Adrenal gland (tissue), 19 donors: Measurements from ENCODE around the gene MMAB. TPM values are rescaled to one million over a fixed set of nuclear protein-coding genes. Genes with fewer than 3 reads are reported as not detected.

Experiments used
- DNase-seq, 7 donors: peaks; one replicate each; pipeline ENCODE4 v3.0.0-alpha.2; 2019 to 2020
- H3K27ac ChIP-seq, 5 donors: fragments of 200-600 bp; sonication (generic) in 4 of 5; 1 replicate in 3 of 5; 2 replicates in 2 of 5; pipeline versions ENCODE4 v1.5.1 to v1.8.0; 2016 to 2020; ENCODE audit warnings: mild to moderate bottlenecking in 1 of 5
- H3K27me3 ChIP-seq: fragments of 200-600 bp; 2 replicates; pipeline ENCODE4 v1.8.0; 2021
- H3K36me3 ChIP-seq, 2 donors: fragments of 200-600 bp; replicated peaks in 1 of 2; 1 replicate in 1 of 2; 2 replicates in 1 of 2; pipeline versions ENCODE4 v1.5.1 to v1.8.0; 2018 to 2022
- H3K4me1 ChIP-seq, 2 donors: fragments of 200-600 bp; replicated peaks in 1 of 2; 1 replicate in 1 of 2; 2 replicates in 1 of 2; pipeline versions ENCODE4 v1.5.1 to v1.8.0; 2018 to 2021
- H3K4me3 ChIP-seq, 4 donors: fragments of 200-600 bp; sonication (generic) in 3 of 4; one replicate each; pipeline ENCODE4 v1.5.1; 2016 to 2018
- H3K9me3 ChIP-seq, 3 donors: fragments of 200-600 bp; sonication (generic) in 1 of 3; replicated peaks in 1 of 3; 1 replicate in 2 of 3; 2 replicates in 1 of 3; pipeline versions ENCODE4 v1.5.1 to v1.8.0; 2016 to 2021
- CTCF ChIP-seq, 6 experiments: fragments of 450-650 bp in 4 of 6; fragments of 200-600 bp in 2 of 6; sonication (generic) in 1 of 6; IDR thresholded peaks; 1 replicate in 5 of 6; 2 replicates in 1 of 6; pipeline versions ENCODE4 v1.5.1 to v1.8.0; 2016 to 2021; ENCODE audit warnings: antibody characterized with exemption in 6 of 6, mild to moderate bottlenecking in 2 of 6, moderate library complexity in 1 of 6
- POLR2A ChIP-seq, 2 donors: fragments of 450-650 bp; IDR thresholded peaks; one replicate each; pipeline ENCODE4 v1.6.1; 2017; ENCODE audit warnings: antibody characterized with exemption in 2 of 2, mild to moderate bottlenecking in 2 of 2, moderate library complexity in 1 of 2
- WGBS, 4 donors: extraction: QIAGEN DNeasy Blood & Tissue Kit in 2 of 4; methylation state at CpG; one replicate each; pipeline versions ENCODE4 v1.1.5 to v1.1.7; 2013 to 2017; 5-methylcytosine and 5-hydroxymethylcytosine counted together
- intact Hi-C, 2 donors: fragments of 100-400 bp; cut with DNase I; formaldehyde crosslinking; loops; one replicate each; pipeline versions ENCODE4 v1.14.1 to v1.15.0; 2022 to 2023
- long read RNA-seq, 10 donors: library from polyadenylated mRNA in 3 of 10; unstranded in 2 of 10; stranded (forward) in 1 of 10; transcript quantifications; one replicate each; pipeline ENCODE4 v2.0.0 and lab custom pipeline, GENCODE V29; 2021 to 2026
- polyA plus RNA-seq, 3 donors: library from polyadenylated mRNA; stranded (reverse); fragments of 200-250 nt in 2 of 3; fragments of 350-450 nt in 1 of 3; fragmentation: Illumina TruSeq in 1 of 3; extraction: RNeasy Lipid Tissue Mini Kit (QIAGEN cat#74804) in 1 of 3; gene quantifications; one replicate each; pipeline ENCODE4 v1.2.3, GENCODE V29; 2013 to 2014
- total RNA-seq, 9 donors: library from RNA; depleted of rRNA in 4 of 9; stranded (reverse); fragments of >200 nt in 4 of 9; fragments of 120-200 nt in 1 of 9; fragmentation: NEBNext Ultra II Directional in 1 of 9; extraction: Animal tissue kit (Norgen Biotek cat#: 25700) in 1 of 9; gene quantifications; one replicate each; pipeline versions ENCODE4 v1.1.0 to v1.2.4, GENCODE V29; 2013 to 2023
- donor health status: healthy with polysubstance abuse.
- donor health status: Bipolar disorder and iron deficiency.
- donor health status: DM: yes; HTN: yes; CAD: no.
- donor health status: DM: no; HTN: no; CAD: no.
- donor health status: DM: no; HTN: no; CAD: no.
- donor health status: DM: yes; HTN: yes; CAD: no.

The MMAB gene
- total RNA-seq (100 to 1,000 TPM in 4 of 9 donors, 10 to 100 TPM in 5; 74.2 to 238 (median 96.0) TPM), polyA plus RNA-seq (100 to 1,000 TPM in 1 of 3 donors, 10 to 100 TPM in 2; 52.3 to 119 (median 84.0) TPM)
- long read RNA-seq, donor 1, full-length matches to known transcripts = 81 of 86 reads
- long read RNA-seq, donor 1, partial matches to known transcripts = 5 of 86 reads
- long read RNA-seq, donor 1, other reads (novel, unspliced or antisense) = 0 of 86 reads
- long read RNA-seq, donor 2, full-length matches to known transcripts = 35 of 197 reads
- long read RNA-seq, donor 2, partial matches to known transcripts = 127 of 197 reads
- long read RNA-seq, donor 2, other reads (novel, unspliced or antisense) = 35 of 197 reads
- long read RNA-seq, donor 3, full-length matches to known transcripts = 43 of 43 reads
- long read RNA-seq, donor 3, partial matches to known transcripts = 0 of 43 reads
- long read RNA-seq, donor 3, other reads (novel, unspliced or antisense) = 0 of 43 reads
- long read RNA-seq, donor 4, full-length matches to known transcripts = 40 of 46 reads
- long read RNA-seq, donor 4, partial matches to known transcripts = 1 of 46 reads
- long read RNA-seq, donor 4, other reads (novel, unspliced or antisense) = 5 of 46 reads
- long read RNA-seq, donor 5, full-length matches to known transcripts = 82 of 101 reads
- long read RNA-seq, donor 5, partial matches to known transcripts = 4 of 101 reads
- long read RNA-seq, donor 5, other reads (novel, unspliced or antisense) = 15 of 101 reads
- long read RNA-seq, donor 6, full-length matches to known transcripts = 31 of 42 reads
- long read RNA-seq, donor 6, partial matches to known transcripts = 6 of 42 reads
- long read RNA-seq, donor 6, other reads (novel, unspliced or antisense) = 5 of 42 reads
- long read RNA-seq, donor 7, full-length matches to known transcripts = 38 of 147 reads
- long read RNA-seq, donor 7, partial matches to known transcripts = 97 of 147 reads
- long read RNA-seq, donor 7, other reads (novel, unspliced or antisense) = 12 of 147 reads
- long read RNA-seq, donor 8, full-length matches to known transcripts = 69 of 69 reads
- long read RNA-seq, donor 8, partial matches to known transcripts = 0 of 69 reads
- long read RNA-seq, donor 8, other reads (novel, unspliced or antisense) = 0 of 69 reads
- long read RNA-seq, donor 9, full-length matches to known transcripts = 66 of 139 reads
- long read RNA-seq, donor 9, partial matches to known transcripts = 56 of 139 reads
- long read RNA-seq, donor 9, other reads (novel, unspliced or antisense) = 17 of 139 reads
- long read RNA-seq, donor 10, full-length matches to known transcripts = 16 of 16 reads
- long read RNA-seq, donor 10, partial matches to known transcripts = 0 of 16 reads
- long read RNA-seq, donor 10, other reads (novel, unspliced or antisense) = 0 of 16 reads

- intact Hi-C loops = no loop called here
- H3K27me3 ChIP-seq = no peaks in the 10 kb centered on the region
- TF ChIP-seq POLR2A (IDR thresholded peaks at IDR 0.05) (peak; percentile 65 to 70), CTCF (IDR thresholded peaks at IDR 0.05) (no peak)
- H3K27ac ChIP-seq = peak within 1 kb of the TSS; percentile 75 to 93 (median 84)
- H3K4me3 ChIP-seq = peak within 1 kb of the TSS; percentile 4 to 89 (median 36)
- peaks cover 13 to 28% of the 10 kb centered on the region in 2 donors for H3K4me1 ChIP-seq
- peaks cover 0 to 32% of the 10 kb centered on the region in 2 donors for H3K36me3 ChIP-seq
- H3K9me3 ChIP-seq = no peaks in the 10 kb centered on the region
- 1 to 4% (median 1%) methylated on average over 10 to 74 of the region's 74 CpGs for WGBS, 4 donors
- peak; percentile 99 to 100 (median 100) for DNase-seq
Observed at GRCh38 chr12:109573029-109573913, at the start of gene MMAB, which contains the start of gene MVK. Gene MMAB, minus strand, starts transcription at chr12:109573504. Its CDS starts 24 bp downstream, at chr12:109573480. Gene MVK, plus strand, starts transcription at chr12:109573794. Its CDS starts 1,029 bp downstream, at chr12:109574823.

- H3K27ac ChIP-seq = no peak overlapping the region
- peaks cover 13% of the 10 kb centered on the region in 2 donors for H3K4me1 ChIP-seq
- intact Hi-C loops = no loop called here
- no peaks in the 10 kb centered on the region for H3K9me3 ChIP-seq
- H3K4me3 ChIP-seq = no peak overlapping the region
- TF ChIP-seq POLR2A (IDR thresholded peaks at IDR 0.05) (no peak), CTCF (IDR thresholded peaks at IDR 0.05) (no peak)
- no peak for DNase-seq
- no peaks in the 10 kb centered on the region for H3K27me3 ChIP-seq
- H3K36me3 ChIP-seq = no peaks in the 10 kb centered on the region
- WGBS, 4 donors = 46 to 59% (median 53%) methylated on average over 19 to 22 of the region's 22 CpGs
Observed at GRCh38 chr12:109621901-109622364, 48.6 kb upstream of the MMAB start.

GRCh38 chr12:109621211-109621694 lies 47.9 kb upstream of the MMAB start:
- TF ChIP-seq CTCF (IDR thresholded peaks at IDR 0.05) (no peak), POLR2A (IDR thresholded peaks at IDR 0.05) (no peak)
- Histone ChIP-seq H3K36me3 (no peaks in the 10 kb centered on the region), H3K9me3 (no peaks in the 10 kb centered on the region), H3K4me1 (peaks cover 13% of the 10 kb centered on the region in 2 donors), H3K27ac (no peak overlapping the region), H3K4me3 (no peak overlapping the region), H3K27me3 (no peaks in the 10 kb centered on the region)
- DNase-seq = no peak
- intact Hi-C loops = no loop called here
- 65 to 77% (median 74%) methylated on average over 1 of the region's 1 CpG for WGBS, 4 donors
